GM19035 (cell line): Measurements from ENCODE around the gene KCNH2.

ENCODE experiments used
- ATAC-seq: cut with Tn5 transposase; IDR thresholded peaks from one replicate; pipeline ENCODE4 v1.9.1; 2021; ENCODE audit not compliant: unreplicated experiment

Gene KCNH2

DNA sequence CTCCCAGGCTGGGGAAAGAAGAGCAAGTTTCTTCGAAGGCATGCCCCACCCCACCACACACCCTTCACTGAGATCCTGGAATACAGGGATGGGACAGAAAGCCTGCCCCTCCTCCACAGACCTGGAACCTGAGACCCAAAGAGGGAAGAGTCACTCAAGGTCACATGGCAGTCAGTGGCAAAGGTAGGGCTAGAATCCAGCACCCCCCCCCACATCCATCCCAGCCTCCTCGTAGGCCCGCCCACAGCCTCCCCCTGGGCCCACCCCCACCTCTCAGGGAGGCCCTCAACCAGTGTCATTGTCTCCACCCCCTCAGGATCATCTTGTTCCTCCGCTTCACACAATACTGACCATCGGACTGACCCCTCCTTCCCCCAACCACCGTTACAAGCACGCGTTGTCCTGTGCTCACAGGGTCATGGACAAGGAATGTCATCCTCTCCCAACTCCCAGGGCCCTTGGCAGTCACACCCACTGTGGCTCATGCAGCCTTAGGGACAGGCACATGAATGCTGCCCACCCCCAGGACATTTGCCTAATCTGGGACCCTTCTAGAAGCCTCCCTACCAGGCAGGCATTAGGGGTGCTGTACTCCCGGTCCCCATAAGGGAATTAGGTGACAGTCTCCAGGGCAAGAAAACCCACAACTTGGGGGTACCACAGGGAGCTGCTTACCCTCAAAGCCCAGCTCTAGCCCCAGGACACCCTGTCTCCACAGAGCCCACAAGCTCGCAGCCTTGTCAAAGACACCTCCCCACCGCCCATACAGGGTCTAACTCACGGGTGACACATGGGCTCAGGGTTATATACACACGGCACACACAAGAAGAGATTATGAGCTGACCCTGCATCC, 1.4 kb downstream of the KCNH2 start:
- ATAC-seq: no peak

GRCh38 chr7:150975536-150976319, 2.4 kb downstream of the KCNH2 start:
- ATAC-seq: no peak

DNA sequence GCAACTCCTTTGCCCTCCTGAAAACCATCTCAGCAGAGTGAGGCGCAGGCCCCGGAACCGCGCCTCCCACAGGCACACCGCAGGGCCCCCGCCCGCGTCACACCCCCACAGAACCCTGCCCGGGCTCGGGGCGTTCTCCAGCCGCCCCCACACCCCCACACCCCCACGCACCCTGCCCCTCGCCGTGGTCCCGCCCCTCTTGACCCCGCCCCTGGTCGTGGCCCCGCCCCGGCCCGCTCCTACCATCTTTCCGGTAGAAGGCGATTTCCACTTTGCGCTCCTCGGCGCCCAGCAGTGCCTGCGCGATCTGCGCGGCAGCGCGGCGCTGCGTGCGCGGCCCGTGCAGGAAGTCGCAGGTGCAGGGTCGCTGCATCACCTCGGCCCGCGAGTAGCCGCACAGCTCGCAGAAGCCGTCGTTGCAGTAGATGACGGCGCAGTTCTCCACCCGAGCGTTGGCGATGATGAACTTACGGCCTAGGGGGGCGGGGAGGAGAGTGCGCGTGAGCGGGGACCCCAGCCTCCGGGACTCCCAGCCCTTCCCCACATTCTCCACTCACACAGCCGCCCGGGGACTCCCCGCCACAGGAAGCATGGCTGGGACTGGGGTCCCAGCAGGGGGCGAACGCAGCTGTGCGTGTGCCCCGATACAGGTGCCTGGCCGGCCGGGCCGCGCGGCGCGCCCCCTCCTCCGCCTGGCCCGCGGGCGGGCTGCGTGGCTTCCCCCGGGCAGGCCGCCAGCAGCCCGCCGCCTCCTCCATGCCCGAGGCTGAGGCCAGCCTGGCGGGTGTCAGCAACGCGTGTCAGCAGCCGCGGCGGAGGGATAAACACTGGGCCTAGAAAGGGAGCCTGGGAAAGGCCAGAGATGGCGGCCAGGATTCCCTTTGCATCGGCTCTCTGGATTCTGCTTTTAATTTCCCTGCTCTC, 3.4 kb downstream of the KCNH2 start:
- ATAC-seq: peak; percentile 64

DNA sequence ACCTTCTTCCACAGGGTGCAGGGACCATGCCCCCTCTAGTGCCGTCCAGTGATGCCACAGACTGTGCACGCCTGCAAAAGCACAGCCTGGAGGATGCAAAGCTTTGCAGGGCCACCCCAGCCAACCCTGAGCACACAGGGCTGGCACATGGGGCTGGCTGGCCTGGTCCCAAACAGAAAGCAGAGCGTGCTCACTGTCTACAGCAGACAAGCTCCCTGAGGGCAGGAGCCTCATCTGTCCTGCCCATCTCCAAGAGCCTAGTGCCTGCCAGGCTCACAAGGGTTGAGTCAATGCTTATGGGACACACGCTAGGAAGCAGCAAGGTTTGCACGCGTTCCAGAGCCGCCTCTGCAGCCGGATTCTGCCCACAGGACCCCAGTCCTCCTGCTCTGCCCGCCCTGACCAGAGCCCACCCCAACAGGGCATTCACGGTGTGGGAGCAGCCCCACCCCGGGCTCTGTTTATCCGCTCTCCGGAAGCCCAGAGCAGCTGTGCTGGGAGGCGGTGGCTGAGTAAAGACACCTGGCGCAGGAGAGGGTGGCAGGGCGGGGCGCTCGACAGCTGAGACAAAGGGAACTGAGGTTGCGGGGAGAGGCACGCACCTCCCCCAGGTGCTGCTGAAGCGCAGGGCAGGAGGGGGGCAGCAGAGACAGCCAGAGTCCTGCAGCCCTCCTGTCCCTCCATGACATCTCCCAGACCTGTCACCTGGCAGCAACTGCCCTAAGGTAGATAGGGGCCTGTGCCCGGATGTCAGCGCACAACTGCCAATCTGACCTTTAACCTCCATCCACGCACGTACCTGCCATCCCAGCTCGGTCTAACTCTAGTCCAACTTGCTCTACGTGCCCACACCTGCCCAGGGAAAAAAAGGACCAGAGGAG, 4.3 kb downstream of the KCNH2 start:
- ATAC-seq: no peak

DNA sequence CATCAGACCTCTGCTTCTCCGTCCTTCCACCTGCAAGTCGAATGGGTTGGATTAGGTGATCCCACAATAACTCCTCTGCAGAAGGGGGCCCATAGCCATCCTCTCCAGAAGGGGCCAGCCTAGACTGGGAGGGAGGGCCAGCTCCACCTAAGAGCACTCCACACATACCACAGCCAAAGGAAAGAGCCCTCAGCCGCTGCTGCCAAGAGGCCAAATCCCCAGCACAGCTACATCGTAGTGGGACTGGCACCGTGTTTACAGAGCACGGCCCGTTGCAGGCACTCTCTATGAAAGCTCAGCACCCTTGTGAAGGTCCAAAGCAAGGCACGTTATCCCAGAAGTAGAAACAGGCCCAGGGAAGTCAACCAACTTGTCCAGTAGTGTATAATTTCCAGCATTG, 5.4 kb downstream of the KCNH2 start:
- ATAC-seq: no peak

- ATAC-seq: no peak
Observed at GRCh38 chr7:150972023-150972468, 6.1 kb downstream of the KCNH2 start.

GRCh38 chr7:150971242-150972022, 6.7 kb downstream of the KCNH2 start:
- no peak for ATAC-seq

- no peak for ATAC-seq
Observed at GRCh38 chr7:150970424-150970823, 7.7 kb downstream of the KCNH2 start.

GRCh38 chr7:150969475-150969874, 8.6 kb downstream of the KCNH2 start:
- ATAC-seq: no peak

DNA sequence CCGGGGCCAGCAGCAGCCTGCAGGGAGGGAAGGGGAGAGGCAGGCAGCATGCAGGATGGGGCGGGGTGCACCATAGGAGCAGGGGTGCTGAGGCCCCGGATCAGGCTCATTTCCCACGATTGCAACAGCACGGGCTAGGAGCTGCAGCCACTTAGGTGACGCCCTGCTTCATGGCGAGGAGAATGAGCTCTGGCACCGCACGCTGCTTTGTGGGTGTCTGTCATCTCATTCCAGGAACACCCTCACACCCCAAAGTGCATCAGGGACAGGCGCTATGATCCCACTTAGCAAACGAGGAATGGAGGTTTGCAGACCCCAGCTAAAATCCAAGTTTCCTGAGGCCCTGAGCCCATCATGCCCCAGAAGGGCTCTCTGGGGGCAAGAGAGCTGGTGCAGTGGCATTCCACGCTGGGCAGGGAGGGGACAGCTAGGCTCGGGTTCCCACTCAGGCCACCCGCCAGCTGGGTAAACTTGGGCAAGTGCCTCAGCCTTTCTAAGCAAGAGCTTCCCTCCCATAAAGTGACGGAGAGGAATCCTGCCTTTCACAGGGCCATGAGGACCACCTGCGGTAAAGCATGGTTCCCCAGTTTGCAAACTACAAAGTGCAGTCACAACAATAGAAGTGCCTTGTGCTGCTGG, 9.3 kb downstream of the KCNH2 start:
- no peak for ATAC-seq

GRCh38 chr7:150968056-150968733, 9.9 kb downstream of the KCNH2 start:
- ATAC-seq: no peak

DNA sequence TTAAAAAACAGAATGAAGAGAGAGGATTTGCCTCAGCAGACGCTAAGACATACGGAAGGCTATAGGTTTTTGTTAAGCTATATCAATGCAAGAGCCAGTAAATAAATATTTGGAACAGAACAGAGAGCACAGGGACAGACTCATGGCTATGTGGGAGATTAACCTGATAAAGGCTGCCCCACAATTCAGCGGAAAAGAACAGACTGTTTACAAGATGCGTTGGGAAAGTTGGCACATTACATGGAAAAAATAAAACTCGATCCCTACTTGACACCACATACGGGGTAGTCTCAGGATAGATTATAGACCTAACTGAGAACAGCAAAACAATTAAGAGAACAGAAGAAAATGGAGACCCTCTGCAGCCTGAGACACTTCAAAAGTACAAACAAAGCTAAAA, 10.8 kb downstream of the KCNH2 start:
- no peak for ATAC-seq

- ATAC-seq: no peak
Observed at GRCh38 chr7:150966002-150966401, 12.1 kb downstream of the KCNH2 start.

- ATAC-seq: no peak
Observed at GRCh38 chr7:150965273-150965830, 12.8 kb downstream of the KCNH2 start.

- ATAC-seq: no peak
Observed at GRCh38 chr7:150964593-150965111, 13.5 kb downstream of the KCNH2 start.

DNA sequence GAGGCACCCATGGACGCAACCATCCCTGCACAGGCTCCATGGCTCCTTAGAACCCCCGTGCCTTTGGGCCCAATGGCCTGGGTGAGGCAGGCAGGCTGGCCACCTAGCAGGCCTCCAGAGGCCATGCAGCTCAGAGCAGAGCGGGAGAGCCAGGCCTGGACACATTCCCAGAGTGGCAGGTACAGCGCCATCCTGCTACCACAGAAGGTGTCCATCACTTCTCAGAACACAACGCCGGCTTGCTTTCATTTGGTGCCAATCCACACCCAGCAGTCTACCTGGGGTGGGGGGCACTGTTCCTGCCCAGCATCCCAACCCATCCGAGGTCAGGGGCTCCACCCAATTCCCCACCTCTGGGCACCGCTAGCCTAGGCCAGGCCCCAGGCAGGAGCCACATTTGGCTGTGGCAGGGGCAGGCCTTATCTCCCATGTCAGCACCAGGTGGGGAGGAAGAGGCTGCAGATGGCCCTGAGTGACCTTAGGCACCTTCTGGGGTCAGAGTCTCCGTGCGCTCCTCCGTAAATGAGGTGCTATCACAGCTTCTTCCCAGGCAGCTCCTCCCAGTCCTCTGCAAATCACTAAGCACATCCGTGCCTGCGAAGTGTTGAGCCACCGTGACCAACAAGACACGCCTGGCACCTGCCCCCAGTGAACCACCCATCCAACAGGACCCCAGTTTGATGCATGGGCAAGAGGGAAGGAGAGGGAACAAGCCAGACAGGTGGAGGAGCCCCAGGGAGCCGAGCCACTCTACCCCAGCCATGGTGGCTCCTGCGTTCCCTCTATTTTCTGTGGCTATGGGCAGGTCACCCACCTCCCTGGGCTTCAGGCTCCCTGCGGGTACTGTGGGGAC, 14.2 kb downstream of the KCNH2 start:
- no peak for ATAC-seq
